GM06990 (cell line): Measurements from ENCODE around the gene KRTAP19-8.

Experiments
- DNase-seq: peaks from one replicate; pipeline ENCODE4 v3.0.0-alpha.2; 2011; ENCODE audit not compliant: insufficient read length; ENCODE audit errors: extremely low read depth
- H3K27me3 ChIP-seq: replicated peaks from 2 replicates; pipeline ENCODE4 v1.6.0; 2011; ENCODE audit warnings: low read length; ENCODE audit not compliant: control insufficient read depth, insufficient read depth
- H3K36me3 ChIP-seq: 2 replicates; pipeline ENCODE4 v1.5.1; 2011; ENCODE audit warnings: low read length; ENCODE audit not compliant: control insufficient read depth, insufficient read depth
- H3K4me3 ChIP-seq: replicated peaks from 2 replicates; pipeline ENCODE4 v1.5.1; 2011; ENCODE audit warnings: low read depth, mild to moderate bottlenecking, control low read depth, low read length
- TF ChIP-seq, protein P1 (sequence below): IDR thresholded peaks from 2 replicates; pipeline ENCODE4 v1.5.1; 2011; ENCODE audit warnings: low read length, control low read depth, mild to moderate bottlenecking, inconsistent platforms; ENCODE audit not compliant: insufficient read depth, poor library complexity, severe bottlenecking

KRTAP19-8 gene

DNA sequence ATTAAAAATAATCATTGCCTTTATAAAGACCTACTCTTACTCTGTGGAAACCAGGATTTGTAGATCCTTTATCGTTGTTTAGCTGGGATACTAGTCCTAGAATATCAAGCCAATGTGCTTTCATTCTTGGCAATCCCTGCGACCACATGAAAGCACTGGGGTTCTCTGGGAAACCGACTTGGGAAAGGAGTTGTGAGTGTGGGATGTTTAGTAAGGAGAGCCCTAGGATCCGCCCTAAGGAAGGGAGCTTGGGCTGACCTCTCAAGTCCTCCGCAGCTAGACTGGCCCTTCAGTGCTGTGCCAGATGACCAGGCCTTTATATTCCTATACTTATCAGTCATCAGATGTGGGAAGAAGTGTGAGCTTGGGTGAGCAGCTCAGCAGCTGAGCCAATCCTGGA is 5.2 kb upstream of the KRTAP19-8 start:
- H3K27me3 ChIP-seq, result no peaks in the 10 kb centered on the region
- H3K36me3 ChIP-seq, result no peaks in the 10 kb centered on the region
- TF ChIP-seq, protein P1, sequence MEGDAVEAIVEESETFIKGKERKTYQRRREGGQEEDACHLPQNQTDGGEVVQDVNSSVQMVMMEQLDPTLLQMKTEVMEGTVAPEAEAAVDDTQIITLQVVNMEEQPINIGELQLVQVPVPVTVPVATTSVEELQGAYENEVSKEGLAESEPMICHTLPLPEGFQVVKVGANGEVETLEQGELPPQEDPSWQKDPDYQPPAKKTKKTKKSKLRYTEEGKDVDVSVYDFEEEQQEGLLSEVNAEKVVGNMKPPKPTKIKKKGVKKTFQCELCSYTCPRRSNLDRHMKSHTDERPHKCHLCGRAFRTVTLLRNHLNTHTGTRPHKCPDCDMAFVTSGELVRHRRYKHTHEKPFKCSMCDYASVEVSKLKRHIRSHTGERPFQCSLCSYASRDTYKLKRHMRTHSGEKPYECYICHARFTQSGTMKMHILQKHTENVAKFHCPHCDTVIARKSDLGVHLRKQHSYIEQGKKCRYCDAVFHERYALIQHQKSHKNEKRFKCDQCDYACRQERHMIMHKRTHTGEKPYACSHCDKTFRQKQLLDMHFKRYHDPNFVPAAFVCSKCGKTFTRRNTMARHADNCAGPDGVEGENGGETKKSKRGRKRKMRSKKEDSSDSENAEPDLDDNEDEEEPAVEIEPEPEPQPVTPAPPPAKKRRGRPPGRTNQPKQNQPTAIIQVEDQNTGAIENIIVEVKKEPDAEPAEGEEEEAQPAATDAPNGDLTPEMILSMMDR, result no peak
- no peak overlapping the region for H3K4me3 ChIP-seq
- DNase-seq, result no peak

DNA sequence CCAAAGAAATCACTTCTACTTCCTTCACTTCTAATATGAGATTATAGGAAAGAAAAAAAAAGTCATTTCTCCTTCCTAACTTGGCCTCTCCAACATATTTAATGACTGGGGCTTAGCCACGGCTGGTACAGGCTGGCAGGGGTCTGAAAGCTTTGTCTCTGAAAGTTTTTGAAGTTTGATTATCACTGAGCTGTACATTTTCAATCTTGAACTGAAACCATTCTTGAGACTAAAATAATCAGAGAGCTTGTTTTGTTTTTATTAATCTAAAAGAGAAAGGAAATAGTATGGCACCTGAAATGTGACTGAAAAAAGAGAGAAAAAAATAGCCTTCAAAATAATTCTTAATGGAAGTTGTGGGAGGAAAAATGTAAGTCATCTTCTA is 3.8 kb upstream of the KRTAP19-8 start:
- TF ChIP-seq, protein P1, result no peak
- Histone ChIP-seq H3K4me3 (peak overlapping the region; percentile 27; the same call in 1 of the 2 replicates), H3K36me3 (no peaks in the 10 kb centered on the region), H3K27me3 (no peaks in the 10 kb centered on the region)
- DNase-seq, result no peak

DNA sequence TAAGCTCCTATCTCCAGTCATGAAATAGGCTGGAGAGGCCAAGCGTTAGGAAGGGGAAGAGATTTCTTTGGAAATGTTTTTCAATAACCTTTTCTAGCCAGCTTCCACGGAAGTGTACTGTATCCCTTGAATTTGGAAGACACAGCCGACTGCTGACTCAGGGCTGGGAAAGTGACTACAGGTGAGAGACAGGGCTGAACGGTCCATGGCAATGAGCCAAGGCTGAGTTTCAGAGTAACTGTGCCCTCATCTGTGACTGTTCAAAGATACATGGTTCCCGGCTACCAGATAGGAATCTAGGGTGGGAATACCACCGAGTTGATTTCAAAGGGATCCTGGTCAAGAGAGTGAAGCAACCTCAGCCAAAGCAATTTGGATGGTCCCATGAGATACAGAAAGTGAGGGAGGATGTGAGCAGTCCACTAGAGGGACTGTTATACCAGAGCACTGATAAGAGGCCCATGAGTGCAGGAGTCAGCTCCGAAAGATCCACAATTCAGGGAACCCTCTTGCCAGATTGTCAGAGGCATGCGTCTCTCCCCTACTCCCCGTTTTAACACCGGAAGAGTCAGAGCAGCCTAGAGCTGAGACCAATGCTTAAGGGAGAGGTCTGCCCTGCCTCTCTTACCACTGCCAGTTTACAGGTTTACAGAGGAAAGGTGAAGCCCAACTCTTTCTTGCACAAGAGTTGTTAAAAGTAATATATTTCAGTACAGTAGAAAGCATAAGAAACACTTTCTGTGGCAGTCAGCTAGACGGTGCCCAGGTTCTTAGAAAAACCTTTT is 3.2 kb upstream of the KRTAP19-8 start:
- TF ChIP-seq, protein P1, result peak; percentile 38
- no peak for DNase-seq
- Histone ChIP-seq H3K27me3 (no peaks in the 10 kb centered on the region), H3K36me3 (no peaks in the 10 kb centered on the region), H3K4me3 (peak overlapping the region; percentile 27; the same call in 1 of the 2 replicates)

DNA sequence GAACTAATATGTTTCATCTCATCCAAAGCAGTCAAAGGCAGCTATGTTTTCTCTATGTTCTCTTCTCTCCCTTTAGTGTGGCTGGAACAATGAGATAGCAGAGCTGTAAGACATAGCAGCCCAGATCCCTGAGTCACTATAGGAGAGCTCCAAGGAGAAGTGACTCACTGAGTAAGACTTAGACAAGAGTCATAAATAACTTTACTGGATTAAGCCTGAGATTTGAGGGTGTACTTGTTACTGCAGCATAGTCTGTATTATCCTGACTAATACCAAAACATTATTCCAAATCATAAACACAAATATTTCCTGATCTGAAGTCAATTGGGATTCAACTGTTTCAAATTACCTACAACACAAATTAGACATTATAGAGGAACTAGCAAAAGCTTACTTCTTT is 3.9 kb downstream of the KRTAP19-8 start:
- TF ChIP-seq, protein P1, result no peak
- no peaks in the 10 kb centered on the region for H3K36me3 ChIP-seq
- no peak for DNase-seq

DNA sequence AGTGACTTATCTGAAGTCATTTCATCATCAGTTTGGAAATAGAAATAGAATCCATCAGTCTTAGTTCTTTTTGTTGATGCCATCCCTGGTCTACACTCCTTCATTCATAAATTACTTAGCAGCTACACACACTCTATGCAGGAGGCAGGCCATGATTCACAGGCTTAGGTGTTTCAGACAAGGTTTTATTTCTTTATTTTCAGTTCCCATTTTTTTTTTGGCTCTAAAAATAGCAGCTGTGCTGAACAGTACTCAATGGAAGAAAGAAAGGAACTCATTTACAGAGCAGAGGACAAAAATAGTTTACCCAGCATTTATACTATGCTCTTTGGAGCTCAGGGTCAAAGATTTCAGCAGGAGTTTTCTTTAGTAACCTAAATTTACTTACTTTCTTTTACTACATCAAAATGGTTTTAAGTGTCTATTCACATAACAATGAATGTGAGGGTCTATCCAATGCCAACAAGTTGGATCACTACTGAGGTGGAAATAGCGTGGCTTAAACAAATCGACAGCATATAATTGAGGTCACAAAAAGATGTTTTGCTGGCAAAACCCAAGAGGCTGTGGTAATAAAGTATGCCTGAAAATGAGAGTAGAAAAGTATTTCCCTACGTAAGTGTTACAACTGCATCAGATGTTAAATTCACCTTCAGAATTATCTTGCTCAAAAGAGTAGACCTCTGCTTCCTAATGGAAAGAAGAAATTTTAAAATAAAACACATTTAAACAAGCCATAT is 7.7 kb downstream of the KRTAP19-8 start:
- Histone ChIP-seq H3K27me3 (no peaks in the 10 kb centered on the region), H3K36me3 (no peaks in the 10 kb centered on the region), H3K4me3 (no peak overlapping the region)
- TF ChIP-seq, protein P1, result no peak
- peak; percentile 40 for DNase-seq

More for the DNA sequence above, 3.9 kb downstream of the KRTAP19-8 start:
- Histone ChIP-seq H3K27me3 (no peaks in the 10 kb centered on the region), H3K4me3 (no peak overlapping the region)
